Caco-2 (cell line): ENCODE data around the gene PLCB4. TPM values are rescaled to one million over a fixed set of nuclear protein-coding genes. Genes with fewer than 3 reads are reported as not detected.

ENCODE experiments used
- BruUV-seq: library from RNA; stranded (reverse); fragments of 400-500 nt; replicated peaks from 2 replicates; lab custom pipeline; 2021; lab: Mats Ljungman, UMichigan
- CTCF ChIA-PET: fragments of 300-600 bp; sonication (Branson Sonifier 250); formaldehyde crosslinking; loops from one replicate; lab custom pipeline; 2022; ENCODE audit warnings: antibody characterized with exemption; lab: Charles Lee
- POLR2A ChIA-PET: fragments of 300-600 bp; sonication (Branson Sonifier 250); formaldehyde crosslinking; loops from one replicate; lab custom pipeline; 2022; ENCODE audit warnings: antibody characterized with exemption; lab: Charles Lee
- DNase-seq, 2 experiments: peaks; one replicate each; pipeline versions ENCODE4 v3.0.0 to v3.0.0-alpha.2; 2020 to 2022
- H3K27me3 ChIP-seq: replicated peaks from 2 replicates; pipeline ENCODE4 v1.6.0; 2011; ENCODE audit warnings: low read length; ENCODE audit not compliant: control insufficient read depth, insufficient read depth
- H3K36me3 ChIP-seq: 2 replicates; pipeline ENCODE4 v1.5.1; 2011; ENCODE audit warnings: low read length; ENCODE audit not compliant: control insufficient read depth, insufficient read depth
- H3K4me1 ChIP-seq: fragments of 250-450 bp; sonication (Bioruptor Pico); 2 replicates; pipeline ENCODE4 v1.5.1; 2020; ENCODE audit warnings: mild to moderate bottlenecking
- H3K4me3 ChIP-seq: 2 replicates; pipeline ENCODE4 v1.5.1; 2011; ENCODE audit warnings: low read depth, mild to moderate bottlenecking, control low read depth, low read length
- H3K9me3 ChIP-seq: fragments of 250-450 bp; sonication (Bioruptor Pico); 2 replicates; pipeline ENCODE4 v1.5.1; 2020; ENCODE audit warnings: mild to moderate bottlenecking, moderate library complexity
- H3K27ac Mint-ChIP-seq: one replicate; pipeline ENCODE4 v1.8.0; 2022; ENCODE audit warnings: mixed read lengths; ENCODE audit not compliant: unreplicated experiment
- H3K27me3 Mint-ChIP-seq: one replicate; pipeline ENCODE4 v1.8.0; 2022; ENCODE audit warnings: mixed read lengths; ENCODE audit not compliant: insufficient read depth, unreplicated experiment
- H3K36me3 Mint-ChIP-seq: one replicate; pipeline ENCODE4 v1.8.0; 2022; ENCODE audit warnings: mild to moderate bottlenecking, mixed read lengths; ENCODE audit not compliant: insufficient read depth, unreplicated experiment
- H3K4me1 Mint-ChIP-seq: one replicate; pipeline ENCODE4 v1.8.0; 2022; ENCODE audit warnings: low read depth, mixed read lengths; ENCODE audit not compliant: unreplicated experiment
- H3K4me3 Mint-ChIP-seq: one replicate; pipeline ENCODE4 v1.8.0; 2022; ENCODE audit warnings: mild to moderate bottlenecking, moderate library complexity, mixed read lengths; ENCODE audit not compliant: unreplicated experiment
- H3K9me3 Mint-ChIP-seq: one replicate; pipeline ENCODE4 v1.8.0; 2022; ENCODE audit warnings: mixed read lengths; ENCODE audit not compliant: unreplicated experiment
- intact Hi-C: fragments of 100-400 bp; cut with micrococcal nuclease; formaldehyde crosslinking; loops from one replicate; pipeline ENCODE4 v1.10.0; 2022; ENCODE audit not compliant: unreplicated experiment
- total RNA-seq: library from RNA; stranded (reverse); gene quantifications from 2 replicates; pipeline ENCODE4 v1.2.3, GENCODE V29; 2022
- TF ChIP-seq, protein P1 (sequence below), 2 experiments: fragments of 200-600 bp in 1 of 2; IDR thresholded peaks; 1 replicate in 1 of 2; 2 replicates in 1 of 2; pipeline versions ENCODE4 v1.5.1 to v1.8.0; 2011 to 2022; ENCODE audit warnings: antibody characterized with exemption in 1 of 2, control low read depth in 1 of 2, inconsistent platforms in 1 of 2, low read depth in 1 of 2, low read length in 1 of 2, mild to moderate bottlenecking in 1 of 2, moderate library complexity in 1 of 2; ENCODE audit not compliant: insufficient read depth in 1 of 2, severe bottlenecking in 1 of 2, unreplicated experiment in 1 of 2

The PLCB4 gene
- total RNA-seq, 1 experiment from 2014 or later, result 3.0 TPM

DNA sequence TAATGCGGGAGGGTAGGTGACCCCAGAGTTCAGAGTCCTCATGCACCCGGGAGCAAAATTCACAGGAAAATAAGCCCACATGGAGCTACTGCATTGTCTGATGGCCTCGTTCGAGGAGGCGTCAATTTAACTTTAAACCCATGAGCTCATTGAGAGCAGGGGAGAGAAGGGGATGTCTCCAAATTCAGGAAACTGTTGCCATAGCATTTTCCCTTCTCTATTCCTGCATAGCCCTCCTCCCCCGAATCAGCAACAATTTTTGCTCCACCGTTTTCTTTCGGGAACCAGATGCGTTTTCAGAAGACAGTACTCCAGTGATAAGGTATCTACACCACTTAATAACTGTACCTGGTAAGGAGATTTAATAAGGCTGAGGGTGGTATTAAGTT lies 445.2 kb downstream of the PLCB4 start:
- H3K4me3 Mint-ChIP-seq, result no peak overlapping the region
- Histone ChIP-seq H3K4me3 (no peak overlapping the region), H3K9me3 (no peaks in the 10 kb centered on the region), H3K27me3 (no peaks in the 10 kb centered on the region), H3K4me1 (no peaks in the 10 kb centered on the region), H3K36me3 (no peaks in the 10 kb centered on the region)
- TF ChIP-seq, protein P1, sequence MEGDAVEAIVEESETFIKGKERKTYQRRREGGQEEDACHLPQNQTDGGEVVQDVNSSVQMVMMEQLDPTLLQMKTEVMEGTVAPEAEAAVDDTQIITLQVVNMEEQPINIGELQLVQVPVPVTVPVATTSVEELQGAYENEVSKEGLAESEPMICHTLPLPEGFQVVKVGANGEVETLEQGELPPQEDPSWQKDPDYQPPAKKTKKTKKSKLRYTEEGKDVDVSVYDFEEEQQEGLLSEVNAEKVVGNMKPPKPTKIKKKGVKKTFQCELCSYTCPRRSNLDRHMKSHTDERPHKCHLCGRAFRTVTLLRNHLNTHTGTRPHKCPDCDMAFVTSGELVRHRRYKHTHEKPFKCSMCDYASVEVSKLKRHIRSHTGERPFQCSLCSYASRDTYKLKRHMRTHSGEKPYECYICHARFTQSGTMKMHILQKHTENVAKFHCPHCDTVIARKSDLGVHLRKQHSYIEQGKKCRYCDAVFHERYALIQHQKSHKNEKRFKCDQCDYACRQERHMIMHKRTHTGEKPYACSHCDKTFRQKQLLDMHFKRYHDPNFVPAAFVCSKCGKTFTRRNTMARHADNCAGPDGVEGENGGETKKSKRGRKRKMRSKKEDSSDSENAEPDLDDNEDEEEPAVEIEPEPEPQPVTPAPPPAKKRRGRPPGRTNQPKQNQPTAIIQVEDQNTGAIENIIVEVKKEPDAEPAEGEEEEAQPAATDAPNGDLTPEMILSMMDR (IDR thresholded peaks at IDR 0.05; ENCODE audit: insufficient read depth in 1 of 2, low read depth in 1 of 2, low read length in 1 of 2, severe bottlenecking in 1 of 2, unreplicated experiment in 1 of 2), result no peak
- ChIA-PET CTCF (no interaction called here), POLR2A (no interaction called here)
- no peaks in the 10 kb centered on the region for H3K4me1 Mint-ChIP-seq
- no peak for DNase-seq
- no TSS peak for BruUV-seq
- H3K36me3 Mint-ChIP-seq, result no peaks in the 10 kb centered on the region
- H3K27ac Mint-ChIP-seq, result no peak overlapping the region
- peaks cover 18% of the 10 kb centered on the region for H3K27me3 Mint-ChIP-seq
- no peaks in the 10 kb centered on the region for H3K9me3 Mint-ChIP-seq
- intact Hi-C loops, result loop anchor here (5.0 kb wide), 1 partner anchor 98 kb away; no protein-coding TSS in a partner anchor

DNA sequence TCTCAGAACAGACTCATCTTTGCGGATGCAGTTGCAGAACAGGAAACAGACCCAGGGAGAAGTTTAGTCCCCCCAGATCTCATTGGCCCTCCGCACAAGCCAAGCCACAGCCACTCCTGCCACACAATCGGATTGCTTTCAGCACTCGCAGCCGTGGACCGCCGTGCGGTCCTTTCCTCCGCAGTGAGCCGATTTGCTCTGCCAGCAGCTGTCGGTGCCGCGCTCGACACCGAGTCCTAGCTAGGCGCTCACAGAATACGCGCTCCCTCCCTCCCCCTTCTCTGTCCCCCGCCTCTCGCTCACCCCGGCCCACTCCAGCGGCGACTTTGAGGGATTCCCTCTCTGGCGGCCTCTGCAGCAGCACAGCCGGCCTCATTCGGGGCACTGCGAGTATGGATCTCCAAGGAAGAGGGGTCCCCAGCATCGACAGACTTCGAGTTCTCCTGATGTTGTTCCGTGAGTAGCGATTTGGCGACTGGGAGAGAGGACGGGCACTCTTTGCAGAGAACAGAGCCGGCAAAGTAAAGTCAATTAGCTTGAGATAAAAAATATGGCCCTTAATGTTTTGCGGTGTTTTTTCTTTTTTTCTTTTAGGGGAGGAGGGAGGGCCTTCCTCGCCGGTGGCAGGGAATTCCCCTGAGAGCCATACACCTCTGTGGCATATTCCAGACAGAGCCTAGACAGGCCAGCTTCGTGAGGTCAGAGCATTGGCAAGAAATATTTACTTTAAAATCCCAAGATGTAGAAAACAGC lies 445.8 kb downstream of the PLCB4 start, which contains the start of gene LAMP5:
Gene LAMP5 (plus strand): TSS at position 130 of the 753 bp plus-strand sequence. CDS start 263 bp downstream, at position 393.
- no peak within 1 kb of the TSS for H3K27ac Mint-ChIP-seq
- no peaks in the 10 kb centered on the region for H3K9me3 ChIP-seq
- intact Hi-C loops, result loop anchor here (5.0 kb wide), 1 partner anchor 98 kb away; no protein-coding TSS in a partner anchor
- CTCF ChIA-PET, result no interaction called here
- peaks cover 18% of the 10 kb centered on the region for H3K27me3 Mint-ChIP-seq
- no peaks in the 10 kb centered on the region for H3K36me3 ChIP-seq
- no peaks in the 10 kb centered on the region for H3K36me3 Mint-ChIP-seq
- H3K4me1 ChIP-seq, result no peaks in the 10 kb centered on the region
- no peak for DNase-seq
- BruUV-seq, result no TSS peak
- POLR2A ChIA-PET, result no interaction called here
- H3K9me3 Mint-ChIP-seq, result no peaks in the 10 kb centered on the region
- H3K4me3 ChIP-seq, result no peak within 1 kb of the TSS
- TF ChIP-seq, protein P1 (IDR thresholded peaks at IDR 0.05; ENCODE audit: insufficient read depth in 1 of 2, low read depth in 1 of 2, low read length in 1 of 2, severe bottlenecking in 1 of 2, unreplicated experiment in 1 of 2), result no peak
- no peak within 1 kb of the TSS for H3K4me3 Mint-ChIP-seq
- H3K4me1 Mint-ChIP-seq, result no peaks in the 10 kb centered on the region
- no peaks in the 10 kb centered on the region for H3K27me3 ChIP-seq

DNA sequence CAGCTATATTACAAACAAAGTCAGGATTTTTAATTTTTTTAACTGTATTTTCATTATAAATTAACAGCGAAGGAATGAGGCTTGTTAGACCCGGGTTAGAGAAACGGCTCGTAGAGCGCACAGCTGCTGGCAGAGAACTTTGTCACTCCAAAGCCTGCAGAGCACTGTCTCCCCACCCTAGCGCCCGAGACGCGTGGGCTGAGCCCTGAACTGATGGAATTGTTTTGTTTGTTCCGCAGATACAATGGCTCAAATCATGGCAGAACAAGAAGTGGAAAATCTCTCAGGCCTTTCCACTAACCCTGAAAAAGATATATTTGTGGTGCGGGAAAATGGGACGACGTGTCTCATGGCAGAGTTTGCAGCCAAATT lies 446.3 kb downstream of the PLCB4 start:
- Mint-ChIP-seq H3K27ac (no peak overlapping the region), H3K36me3 (no peaks in the 10 kb centered on the region), H3K4me1 (no peaks in the 10 kb centered on the region), H3K9me3 (no peaks in the 10 kb centered on the region), H3K27me3 (peaks cover 18% of the 10 kb centered on the region), H3K4me3 (no peak overlapping the region)
- ChIA-PET CTCF (no interaction called here), POLR2A (no interaction called here)
- H3K36me3 ChIP-seq, result no peaks in the 10 kb centered on the region
- H3K9me3 ChIP-seq, result no peaks in the 10 kb centered on the region
- no TSS peak for BruUV-seq
- DNase-seq, result no peak
- intact Hi-C loops, result no loop called here
- no peak overlapping the region for H3K4me3 ChIP-seq
- no peaks in the 10 kb centered on the region for H3K4me1 ChIP-seq
- no peaks in the 10 kb centered on the region for H3K27me3 ChIP-seq
- TF ChIP-seq, protein P1 (IDR thresholded peaks at IDR 0.05; ENCODE audit: insufficient read depth in 1 of 2, low read depth in 1 of 2, low read length in 1 of 2, severe bottlenecking in 1 of 2, unreplicated experiment in 1 of 2), result no peak
